T-helper 2 cell treated with Interferon-gamma antibody and Interleukin-4, amounts not matched to agents 100 ng/mL and 5 ng/mL, for 36 hours (primary cell): Measurements from ENCODE around the gene ALG9. TPM values are rescaled to one million over a fixed set of nuclear protein-coding genes. Genes with fewer than 3 reads are reported as not detected.
"Not testable (repeated sequence)": the region's sequence is repeated elsewhere in the genome, so short reads cannot be mapped to it uniquely, and the experiment has no call there.

ENCODE experiments used
- intact Hi-C: fragments of 100-400 bp; cut with micrococcal nuclease; formaldehyde crosslinking; loops from one replicate; pipeline ENCODE4 v1.15.1; 2023
- total RNA-seq: library from RNA; stranded (reverse); gene quantifications from 2 replicates; pipeline ENCODE4 v1.2.3, GENCODE V29; 2022

ALG9 gene
- total RNA-seq, 1 donor from 2014 or later: 31.8 TPM

DNA sequence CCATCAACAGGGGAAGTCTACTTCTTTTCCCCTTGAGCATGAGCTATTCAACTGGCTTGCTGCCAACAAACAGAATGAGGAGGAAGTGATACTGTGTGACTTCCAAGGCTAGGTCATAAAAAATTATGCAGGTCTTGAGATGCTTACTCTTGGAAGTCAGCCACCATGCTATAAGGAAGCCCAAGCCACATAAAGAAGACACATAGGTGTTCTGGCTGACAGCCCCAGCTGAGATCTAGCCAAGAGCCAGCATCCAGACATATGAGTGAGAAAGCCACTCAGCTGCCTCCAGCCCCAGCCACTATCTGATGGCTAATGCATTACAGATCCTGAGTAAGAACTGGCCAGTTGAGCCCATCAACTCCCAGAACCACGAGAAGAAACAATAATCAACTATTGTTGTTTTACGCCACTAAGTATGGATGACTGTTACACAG, 74.2 kb downstream of the ALG9 start:
- intact Hi-C loops: no loop called here

DNA sequence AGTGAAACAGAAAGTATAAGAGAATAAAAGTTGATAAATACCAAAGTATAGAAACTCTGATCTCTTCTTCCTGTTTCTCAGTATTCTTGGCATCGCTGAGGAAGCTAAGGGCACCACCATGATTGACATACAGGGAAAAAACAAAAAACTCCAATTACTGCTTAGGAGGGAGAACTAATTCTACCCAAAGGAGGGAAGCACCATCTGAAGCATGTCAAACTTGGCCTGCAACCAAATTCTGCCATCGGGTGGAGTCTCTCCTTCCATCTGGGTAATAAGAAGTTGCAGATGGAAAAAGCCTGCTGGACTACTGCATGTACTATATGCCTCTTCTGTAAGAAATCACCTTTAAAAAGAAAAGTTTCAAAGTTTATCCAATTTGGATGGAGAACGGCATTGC, 74.7 kb downstream of the ALG9 start:
- intact Hi-C loops: no loop called here

DNA sequence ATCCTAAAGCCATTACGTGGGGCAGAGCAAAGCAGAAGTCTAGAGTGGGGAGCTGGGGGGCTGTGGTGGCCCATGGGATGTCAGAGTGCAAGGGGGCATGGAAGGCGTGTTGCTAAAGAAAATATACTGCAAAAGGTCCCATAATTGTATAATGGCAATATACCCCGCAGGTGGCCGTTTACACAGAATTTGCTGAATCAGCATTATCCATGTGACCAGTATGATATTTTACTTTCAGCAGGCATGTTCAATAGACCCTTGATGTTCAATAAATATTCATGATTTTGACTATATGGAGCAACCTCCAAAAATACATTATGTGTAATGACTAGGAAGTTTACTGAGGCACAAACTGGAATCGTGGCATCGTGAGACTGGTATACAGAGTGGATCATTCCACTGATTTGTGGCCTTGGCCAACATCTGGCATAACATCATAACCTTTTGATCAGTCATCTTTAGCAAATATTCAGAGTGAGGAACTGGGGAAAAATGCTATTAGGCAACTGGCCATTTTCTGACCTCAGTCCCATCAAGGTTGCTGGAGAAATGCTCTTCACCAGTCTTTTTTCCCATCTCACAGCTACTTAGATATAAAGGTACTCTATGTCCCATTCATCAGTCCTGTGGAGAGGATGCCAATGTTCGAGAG, 75.9 kb downstream of the ALG9 start:
- intact Hi-C loops: no loop called here

DNA sequence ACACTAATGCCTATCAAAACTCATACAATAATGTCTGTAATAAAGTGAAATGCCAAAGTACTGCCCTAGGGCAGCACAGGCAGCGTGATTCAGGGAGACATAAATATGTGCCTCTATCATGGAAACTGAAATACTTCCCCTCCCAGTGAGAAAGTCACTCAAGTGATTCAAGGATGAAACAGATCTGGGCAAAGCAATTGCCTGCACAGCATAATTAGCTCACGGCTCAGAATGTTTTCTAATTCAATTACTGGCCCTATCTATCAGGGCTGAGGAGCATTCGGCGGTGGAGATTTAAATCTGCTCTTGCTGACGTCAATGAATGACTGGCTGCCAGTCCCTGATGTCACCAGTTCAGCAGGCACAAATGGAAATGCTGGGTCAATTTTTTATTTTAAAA, 77.5 kb downstream of the ALG9 start:
- intact Hi-C loops: no loop called here

DNA sequence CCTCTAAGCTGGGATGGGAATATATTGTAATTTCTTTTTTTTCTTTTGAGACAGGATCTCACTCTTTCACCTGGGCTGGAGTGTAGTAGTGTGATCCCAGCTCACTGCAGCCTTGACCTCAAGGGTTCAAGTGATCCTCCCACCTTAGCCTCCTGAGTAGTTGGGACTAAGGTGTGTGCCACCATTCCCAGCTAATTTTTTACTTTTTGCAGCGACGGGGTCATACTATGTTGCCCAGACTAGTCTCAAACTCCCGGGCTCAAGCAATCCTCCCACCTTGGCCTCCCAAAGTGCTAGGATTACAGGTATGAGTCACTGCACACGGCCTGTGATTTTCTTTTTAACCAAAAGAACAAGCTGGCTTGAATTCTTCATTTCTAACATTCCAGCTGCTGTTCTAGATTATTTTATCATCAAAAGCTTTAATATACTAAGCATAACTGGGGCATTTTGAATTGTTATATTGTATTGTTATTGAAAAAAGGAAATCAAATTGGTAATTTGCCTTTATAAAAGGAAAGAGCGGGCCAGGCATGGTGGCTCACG, 78.4 kb downstream of the ALG9 start:
- intact Hi-C loops: no loop called here

DNA sequence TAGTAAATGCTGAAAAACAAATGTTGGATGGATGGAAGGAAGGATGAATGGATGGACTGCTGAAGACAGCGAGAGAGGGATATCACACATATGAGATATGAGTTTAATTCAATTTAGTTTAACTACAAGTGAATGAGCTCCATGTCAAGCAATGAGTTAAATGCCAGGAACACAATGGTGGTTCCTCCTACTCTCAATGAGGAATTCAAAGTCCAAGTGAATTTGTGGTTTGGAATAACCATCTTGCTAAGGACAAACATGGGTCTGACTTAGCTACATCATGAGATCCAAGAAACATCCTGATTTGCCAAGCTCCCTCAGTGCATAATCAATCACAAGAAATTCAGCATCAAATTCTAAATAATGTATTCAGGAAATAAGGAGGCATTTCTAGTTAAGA, 79.1 kb downstream of the ALG9 start:
- intact Hi-C loops: no loop called here

DNA sequence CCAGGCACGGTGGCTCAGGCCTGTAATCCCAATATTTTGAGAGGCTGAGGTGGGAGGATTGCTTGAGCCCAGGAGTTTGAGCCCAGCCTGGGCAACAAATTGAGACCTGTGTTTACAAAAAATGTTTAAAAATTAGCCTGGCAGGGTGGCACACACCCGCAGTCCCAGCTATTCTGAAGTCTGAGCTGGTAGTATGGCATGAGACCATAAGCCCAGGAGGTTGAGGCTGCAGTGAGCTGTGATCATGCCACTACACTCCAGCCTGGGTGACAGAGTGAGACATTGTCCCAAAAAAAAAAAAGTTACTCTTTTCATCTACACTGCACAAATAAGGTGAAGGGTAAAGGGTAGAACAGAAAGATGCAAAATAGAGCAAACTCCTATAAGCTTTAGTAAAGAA, 82.9 kb downstream of the ALG9 start:
- intact Hi-C loops: no loop called here

DNA sequence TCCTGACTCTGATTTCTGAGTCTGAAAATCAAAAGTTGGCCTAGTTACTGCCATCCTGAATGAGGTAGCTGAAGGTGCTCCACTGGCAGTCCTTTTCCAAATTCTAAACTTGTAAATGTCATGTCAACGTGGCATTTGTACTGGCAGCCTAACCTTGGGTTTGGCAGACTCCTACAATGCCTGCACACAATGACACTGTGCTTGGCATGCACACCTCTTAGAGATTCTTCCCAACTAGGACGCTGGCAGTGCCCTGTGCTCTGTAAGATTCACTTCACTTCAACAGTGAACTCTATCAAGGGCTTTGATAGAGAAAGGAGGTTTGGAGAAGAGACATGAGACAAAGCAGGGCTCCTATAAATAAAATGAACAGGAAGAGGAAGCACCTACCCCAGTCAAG, 83.3 kb downstream of the ALG9 start:
- intact Hi-C loops: no loop called here

DNA sequence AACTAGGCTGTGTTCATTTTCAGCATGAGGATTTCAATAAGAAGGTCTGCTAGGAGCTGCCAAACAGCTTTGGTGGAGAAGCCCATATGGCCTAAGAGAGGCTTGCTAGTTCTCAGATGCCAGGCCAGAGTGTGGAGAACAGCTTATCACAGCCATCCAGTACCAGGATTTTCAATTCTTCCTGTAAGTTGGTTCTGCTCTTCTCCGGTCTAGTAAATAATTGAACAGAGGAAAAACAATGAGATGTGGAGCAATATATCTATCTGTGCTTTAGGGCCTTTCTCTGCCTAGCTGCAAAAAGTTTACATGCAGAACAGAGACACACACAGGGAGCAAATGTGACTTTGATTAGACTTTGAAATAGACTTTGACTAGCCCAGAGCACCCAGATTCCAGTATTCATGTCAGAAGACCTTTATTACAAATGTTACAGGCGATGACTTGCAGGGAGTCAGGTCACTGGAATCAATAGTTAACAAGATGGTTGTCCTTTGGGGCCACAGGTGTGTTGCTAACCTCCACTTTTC, 85.4 kb downstream of the ALG9 start:
- intact Hi-C loops: no loop called here

DNA sequence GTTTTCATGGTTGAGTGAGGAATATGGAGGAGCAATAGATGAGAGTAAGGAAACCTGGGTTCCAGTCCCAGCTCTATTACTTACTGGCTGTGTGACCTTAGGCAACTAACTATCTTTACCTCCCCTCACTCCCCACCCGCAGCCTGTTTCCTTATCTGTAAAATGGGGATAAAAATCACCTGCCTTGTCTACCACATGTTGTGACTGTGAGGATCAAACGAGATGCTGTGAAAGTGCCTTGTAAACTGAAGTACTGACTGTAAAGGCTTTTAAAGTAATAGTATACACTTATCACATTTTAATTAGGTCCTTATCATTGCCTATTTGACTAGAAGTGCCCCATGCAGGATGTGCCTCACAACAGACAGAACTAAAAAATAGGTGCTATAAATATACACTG, 86.3 kb downstream of the ALG9 start:
- intact Hi-C loops: no loop called here

DNA sequence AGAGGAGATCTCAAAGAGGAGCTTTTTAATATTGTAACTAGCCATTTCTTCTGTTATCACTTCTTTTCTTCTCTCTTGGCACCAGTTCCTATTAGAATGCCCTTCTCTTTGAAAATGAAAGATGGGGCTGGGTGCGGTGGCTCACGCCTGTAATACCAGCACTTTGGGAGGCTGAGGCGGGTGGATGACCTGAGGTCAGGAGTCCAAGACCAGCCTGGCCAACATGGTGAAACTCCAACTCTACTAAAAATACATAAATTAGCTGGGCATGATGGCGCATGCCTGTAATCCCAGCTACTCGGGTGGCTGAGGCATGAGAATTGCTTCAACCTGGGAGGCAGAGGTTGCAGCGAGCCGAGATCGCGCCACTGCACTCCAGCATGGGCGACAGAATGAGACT, 87.1 kb downstream of the ALG9 start:
- intact Hi-C loops: not testable (repeated sequence)

DNA sequence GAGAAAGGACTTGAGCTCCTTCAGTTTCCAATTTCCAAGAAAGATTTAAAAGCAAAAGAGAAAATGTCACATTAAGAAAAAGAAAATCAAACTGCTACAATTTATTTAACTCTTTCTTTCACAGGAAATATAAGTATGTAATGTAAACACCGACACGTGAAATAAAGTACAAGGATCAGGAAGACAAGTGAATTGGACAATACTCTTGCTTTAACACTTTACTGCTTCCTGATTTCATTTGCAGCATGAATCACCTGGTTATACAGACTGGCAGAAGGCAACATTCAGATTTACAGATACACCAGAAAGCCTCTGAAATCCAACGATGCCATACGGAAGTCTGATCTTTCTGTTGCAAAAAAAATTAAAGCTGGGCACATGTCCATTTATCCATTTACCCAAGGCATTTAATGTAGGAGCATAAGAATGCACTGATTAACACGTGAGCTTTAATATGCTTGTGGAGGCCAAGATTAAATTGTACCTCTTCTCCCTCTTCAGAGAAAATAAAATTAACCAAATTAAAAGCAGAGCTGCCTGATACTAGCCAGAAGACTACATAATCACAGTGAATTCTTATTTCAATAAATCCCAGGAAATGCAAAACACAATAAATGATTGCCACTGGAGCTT, 89.2 kb downstream of the ALG9 start:
- intact Hi-C loops: no loop called here

DNA sequence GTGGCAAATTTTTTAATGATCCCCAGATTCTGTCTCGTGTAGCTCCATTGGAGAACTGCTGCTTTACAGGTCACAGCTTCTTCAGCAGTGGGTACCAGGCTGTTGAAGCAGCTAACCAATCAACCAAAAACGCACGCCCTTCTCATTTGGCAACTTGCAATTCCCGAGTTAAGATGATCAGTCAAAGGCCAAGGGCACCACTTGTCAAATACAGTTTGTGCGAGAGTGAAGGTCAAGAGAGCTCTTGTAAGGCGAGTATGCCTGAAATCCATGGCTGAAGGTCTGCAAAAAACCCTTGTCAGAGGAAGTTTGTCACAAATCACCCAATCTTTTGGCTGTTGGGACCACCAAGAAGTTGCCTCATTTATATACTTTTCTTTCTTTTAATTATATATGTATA, 92.3 kb downstream of the ALG9 start:
- intact Hi-C loops: loop anchor here (5.0 kb wide), 1 partner anchor 327 kb away; no protein-coding TSS in a partner anchor

DNA sequence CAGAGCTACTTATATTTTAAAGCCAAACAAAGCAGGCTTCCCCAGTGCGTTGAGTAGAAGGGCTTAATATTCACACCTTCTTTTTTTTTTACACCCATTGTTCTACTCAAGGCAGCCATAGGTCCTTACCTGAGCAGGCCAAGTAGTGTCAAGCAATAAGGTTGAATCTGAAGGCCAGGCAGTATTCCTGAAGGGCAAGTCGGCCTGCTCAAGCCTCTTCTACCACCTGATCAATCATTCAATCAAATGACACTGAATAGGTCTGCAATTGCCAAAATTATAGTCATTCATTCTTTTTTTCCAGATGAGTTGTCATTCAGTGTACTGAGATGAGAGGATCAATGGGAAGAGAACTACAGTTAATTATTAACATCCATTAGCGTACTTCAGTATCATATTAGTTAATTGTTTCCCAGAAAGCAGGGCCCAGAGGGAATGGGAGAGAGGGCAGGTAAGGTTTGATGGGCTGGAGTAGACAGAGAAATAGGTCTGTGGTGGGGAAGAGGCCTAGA, 93.3 kb downstream of the ALG9 start:
- intact Hi-C loops: loop anchor here (5.0 kb wide), 1 partner anchor 326 kb away; no protein-coding TSS in a partner anchor

DNA sequence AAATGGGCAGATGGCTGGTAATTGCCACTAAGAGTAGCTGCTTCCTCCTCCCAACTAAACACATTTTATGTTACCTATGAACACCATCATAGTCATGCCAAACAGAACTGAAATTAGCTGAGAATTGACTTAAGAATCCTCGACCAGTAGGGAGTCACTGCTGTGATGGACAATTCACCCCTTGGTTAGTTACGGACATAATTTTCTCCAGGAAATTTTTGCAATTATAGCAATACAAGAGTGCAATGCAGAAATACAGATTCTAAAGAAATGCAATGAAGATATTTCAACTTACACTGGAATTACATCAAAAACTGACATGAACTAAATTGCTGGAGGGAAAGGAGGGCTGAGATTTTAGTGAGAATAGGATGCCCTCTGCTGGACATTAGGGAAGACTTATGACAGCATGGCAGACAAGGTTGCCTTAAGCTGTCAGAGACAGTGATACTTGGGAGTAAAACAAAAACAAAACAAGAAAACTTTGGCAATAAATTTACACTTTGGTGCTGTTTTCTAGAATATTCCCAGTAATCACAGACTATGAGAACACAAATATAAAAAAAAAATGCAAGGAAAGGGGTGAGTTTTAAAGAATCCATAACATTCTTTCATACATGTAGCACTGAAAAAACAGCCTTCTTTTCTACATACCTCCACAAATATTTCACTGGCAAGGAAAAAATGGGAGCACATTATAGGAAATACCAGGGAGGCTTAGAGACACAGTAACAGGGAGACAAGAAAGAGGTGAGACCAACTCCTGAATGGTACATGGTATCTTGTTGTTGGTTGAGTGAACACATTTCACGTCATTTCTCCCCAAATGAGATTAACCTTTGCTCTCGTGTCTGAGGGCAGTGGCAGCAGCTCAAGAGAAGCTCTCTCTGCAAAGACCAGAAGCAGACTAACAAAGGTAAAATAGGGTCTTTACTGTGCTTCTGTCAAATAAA, 94.0 kb downstream of the ALG9 start:
- intact Hi-C loops: loop anchor here (1.0 to 5.0 kb wide), 5 partner anchors 64 to 325 kb away; partner anchors contain the start of gene SIK2

DNA sequence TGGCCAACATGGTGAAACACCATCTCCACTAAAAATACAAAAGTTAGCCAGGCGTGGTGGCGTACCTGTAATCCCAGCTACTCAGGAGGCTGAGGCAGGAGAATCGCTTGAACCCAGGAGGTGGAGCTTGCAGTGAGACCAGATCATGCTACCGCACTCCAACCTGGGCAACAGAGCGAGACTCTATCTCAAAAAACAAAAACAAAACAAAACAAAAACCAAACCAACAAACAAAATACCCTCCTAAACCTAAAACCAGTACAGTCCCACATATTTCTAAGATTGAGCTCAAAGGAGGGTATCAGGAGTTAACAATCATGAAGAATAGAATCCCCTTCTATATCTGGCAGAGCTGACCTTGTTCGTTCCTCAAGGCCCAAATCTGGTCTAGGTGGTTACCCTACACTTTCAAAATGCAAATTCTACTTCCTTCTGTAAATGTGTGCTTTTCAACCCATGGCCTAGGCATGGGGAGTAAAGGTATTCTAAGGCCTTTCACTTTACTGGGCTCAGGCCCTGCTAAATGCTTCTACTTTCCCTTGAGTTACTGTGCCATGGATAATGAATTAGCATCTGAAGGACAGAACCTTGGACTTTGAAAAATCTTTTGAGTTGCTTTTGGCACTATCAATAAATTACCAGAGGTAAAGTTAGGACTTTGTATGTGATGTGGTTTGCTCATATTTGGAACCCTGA, 94.8 kb downstream of the ALG9 start:
- intact Hi-C loops: loop anchor here (1.0 to 5.0 kb wide), 5 partner anchors 65 to 324 kb away; partner anchors contain the start of gene SIK2

DNA sequence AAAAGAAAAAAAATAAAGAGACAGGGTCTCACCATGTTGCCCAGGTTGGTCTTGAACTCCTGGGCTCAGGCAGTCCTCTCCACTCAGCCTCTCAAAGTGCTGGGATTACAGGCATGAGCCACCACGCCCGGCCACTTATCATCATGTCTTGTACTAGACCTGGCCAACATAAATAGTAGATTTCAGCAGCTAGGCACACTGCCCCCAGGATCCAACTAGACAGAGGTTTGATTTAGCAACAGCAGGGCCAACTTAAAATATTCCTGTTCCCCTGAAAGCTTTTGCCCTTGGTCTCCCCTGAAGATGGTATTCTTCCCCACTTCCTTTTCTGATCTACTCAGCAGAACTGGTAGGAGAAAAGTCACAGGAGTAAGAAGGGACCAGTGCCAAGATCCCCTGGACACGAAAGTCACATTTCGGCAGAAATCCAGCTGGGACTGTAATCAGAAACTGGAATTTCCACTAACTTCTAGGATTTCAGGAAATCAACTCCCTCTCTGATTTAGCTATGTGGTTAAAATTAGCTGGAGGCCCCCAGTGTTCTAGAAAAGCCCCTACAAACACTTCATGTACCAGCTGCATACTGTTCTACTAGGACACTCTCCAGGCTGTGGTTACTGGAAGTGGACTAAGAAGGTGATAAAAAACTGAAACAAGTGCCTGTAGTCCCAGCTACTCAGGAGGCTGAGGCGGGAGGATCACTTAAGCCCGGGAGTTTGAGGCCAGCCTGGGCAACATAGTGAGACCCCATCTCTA, 96.2 kb downstream of the ALG9 start:
- intact Hi-C loops: loop anchor here (5.0 kb wide), 1 partner anchor 323 kb away; no protein-coding TSS in a partner anchor

DNA sequence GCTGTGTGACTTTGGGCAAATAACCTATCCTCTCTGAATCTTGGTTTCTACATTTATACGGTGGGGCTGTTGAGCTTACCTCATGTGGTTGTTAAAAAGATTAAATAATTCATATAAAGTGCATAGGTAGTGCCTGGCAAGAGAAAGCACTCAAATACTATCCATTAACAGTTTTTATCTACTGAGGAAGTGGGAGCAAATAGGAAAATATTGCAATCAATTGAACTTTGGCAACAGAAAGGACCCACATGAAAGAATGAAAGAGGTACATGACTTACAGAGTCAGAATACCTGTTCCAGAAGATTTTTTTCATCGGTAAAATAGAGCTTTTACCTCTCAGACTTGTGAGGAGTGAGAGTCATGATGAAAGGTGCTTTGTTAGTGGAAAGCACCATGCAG, 98.8 kb downstream of the ALG9 start:
- intact Hi-C loops: no loop called here

DNA sequence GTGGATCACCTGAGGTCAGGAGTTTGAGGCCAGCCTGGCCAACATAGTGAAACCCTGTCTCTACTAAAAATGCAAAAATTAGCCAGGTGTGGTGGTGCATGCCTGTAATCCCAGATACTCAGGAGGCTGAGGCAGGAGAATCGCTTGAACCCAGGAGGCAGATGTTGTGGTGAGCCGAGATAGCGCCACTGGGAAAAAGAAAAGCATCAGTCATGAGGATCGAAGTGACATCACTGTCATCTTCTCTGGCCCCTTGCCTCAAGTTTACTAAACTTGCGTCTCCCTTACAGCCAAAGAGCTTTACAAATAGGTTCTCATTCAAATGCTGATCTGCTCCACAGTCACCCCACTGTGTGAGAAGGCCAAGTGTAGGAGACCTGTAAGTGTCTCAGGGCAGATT, 100.2 kb downstream of the ALG9 start:
- intact Hi-C loops: not testable (repeated sequence)
